Endometrial microvascular endothelial cells (primary cell): Measurements from ENCODE around the gene CPSF3. TPM values are rescaled to one million over a fixed set of nuclear protein-coding genes. Genes with fewer than 3 reads are reported as not detected.

Experiments
- in situ Hi-C: cut with HindIII; loops from 2 replicates; pipeline ENCODE4 v1.10.0; 2017; ENCODE audit warnings: low sequenced_read_pairs, low pct_unique_long_range_greater_than_20kb; ENCODE audit errors: inconsistent ontology term
- total RNA-seq: library from RNA; depleted of rRNA; stranded (reverse); fragments of >200 nt; gene quantifications from one replicate; pipeline ENCODE4 v1.2.3, GENCODE V29; 2015; ENCODE audit errors: inconsistent ontology term

Gene CPSF3
- total RNA-seq, 1 donor from 2014 or later, result 43.9 TPM

GRCh38 chr2:9460441-9461017, 37.1 kb downstream of the CPSF3 start:
- in situ Hi-C loops, result no loop called here

GRCh38 chr2:9461079-9461478, 37.6 kb downstream of the CPSF3 start:
- in situ Hi-C loops, result no loop called here

- in situ Hi-C loops, result no loop called here
Measured at GRCh38 chr2:9462313-9462712, 38.9 kb downstream of the CPSF3 start.

GRCh38 chr2:9462886-9463697, 39.6 kb downstream of the CPSF3 start:
- in situ Hi-C loops, result no loop called here

GRCh38 chr2:9463698-9464034, 40.2 kb downstream of the CPSF3 start:
- in situ Hi-C loops, result no loop called here

- in situ Hi-C loops, result no loop called here
Measured at GRCh38 chr2:9465170-9465569, 41.7 kb downstream of the CPSF3 start.

GRCh38 chr2:9466147-9466683, 42.8 kb downstream of the CPSF3 start:
- in situ Hi-C loops, result no loop called here

GRCh38 chr2:9467687-9468086, 44.2 kb downstream of the CPSF3 start:
- in situ Hi-C loops, result no loop called here

GRCh38 chr2:9471206-9471605, 47.8 kb downstream of the CPSF3 start:
- in situ Hi-C loops, result no loop called here

- in situ Hi-C loops, result no loop called here
Measured at GRCh38 chr2:9472511-9472910, 49.1 kb downstream of the CPSF3 start.

GRCh38 chr2:9473308-9473984, 50.0 kb downstream of the CPSF3 start:
- in situ Hi-C loops, result no loop called here

- in situ Hi-C loops, result no loop called here
Measured at GRCh38 chr2:9473985-9474360, 50.5 kb downstream of the CPSF3 start.

GRCh38 chr2:9474361-9475057, 51.1 kb downstream of the CPSF3 start, which contains the start of gene IAH1:
TSS of gene IAH1 (plus strand) at chr2:9474551. CDS start at chr2:9474567, 16 bp downstream.
- in situ Hi-C loops, result no loop called here

GRCh38 chr2:9477914-9478313, 54.5 kb downstream of the CPSF3 start:
- in situ Hi-C loops, result no loop called here

GRCh38 chr2:9478526-9478925, 55.1 kb downstream of the CPSF3 start:
- in situ Hi-C loops, result no loop called here

GRCh38 chr2:9480157-9480556, 56.7 kb downstream of the CPSF3 start:
- in situ Hi-C loops, result no loop called here

- in situ Hi-C loops, result no loop called here
Measured at GRCh38 chr2:9483107-9483506, 59.7 kb downstream of the CPSF3 start.

- in situ Hi-C loops, result no loop called here
Measured at GRCh38 chr2:9484533-9484932, 61.1 kb downstream of the CPSF3 start.
